ENCODE data around the gene CCDC7. TPM values are rescaled to one million over a fixed set of nuclear protein-coding genes. Genes with fewer than 3 reads are reported as not detected.
"Not testable (repeated sequence)": the region's sequence is repeated elsewhere in the genome, so short reads cannot be mapped to it uniquely, and the experiment has no call there.

Gene CCDC7
- total RNA-seq, 1 donor from 2014 or later: 71.5 TPM

- Histone ChIP-seq H3K27ac (ENCODE audit: low read depth, low read length) (no peak overlapping the region), H3K9me3 (ENCODE audit: control insufficient read depth in 3 of 3, low read length in 3 of 3) (peaks cover 0 to 7% (median 4%) of the 10 kb centered on the region in 3 donors), H3K4me3 (ENCODE audit: low read length in 3 of 3) (no peak overlapping the region), H3K9ac (ENCODE audit: low read depth in 1 of 3, low read length in 3 of 3) (no peak overlapping the region), H3K36me3 (ENCODE audit: control insufficient read depth in 3 of 3, insufficient read depth in 3 of 3, low read length in 3 of 3) (no peaks in the 10 kb centered on the region), H3K4me1 (ENCODE audit: control insufficient read depth in 3 of 3, insufficient read depth in 3 of 3, low read length in 3 of 3) (no peaks in the 10 kb centered on the region), H3K27me3 (ENCODE audit: control insufficient read depth in 3 of 3, insufficient read depth in 3 of 3, low read length in 3 of 3) (no peaks in the 10 kb centered on the region)
Observed at GRCh38 chr10:32680803-32681557, 235.0 kb downstream of the CCDC7 start.

DNA sequence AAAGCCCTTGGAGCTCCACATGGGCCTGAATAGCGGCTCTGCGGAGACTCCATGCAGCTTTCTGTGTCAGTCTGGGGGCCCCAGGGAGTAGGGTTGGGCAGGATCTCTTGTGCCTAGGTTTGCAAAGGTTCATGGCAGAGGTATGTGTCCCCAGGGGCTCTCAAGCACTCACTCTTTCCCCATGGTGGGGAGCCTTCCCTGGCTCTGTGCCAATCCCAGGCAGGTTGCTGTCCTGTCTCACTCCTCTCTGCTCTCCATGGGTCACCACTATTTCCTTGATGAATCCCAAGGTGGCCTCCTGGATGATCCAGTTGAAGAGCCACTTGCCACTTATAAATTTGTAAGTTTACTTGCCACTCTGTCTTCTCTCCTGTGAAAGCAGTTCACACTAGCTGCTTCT, 238.4 kb downstream of the CCDC7 start:
- no peak overlapping the region for H3K9ac ChIP-seq (ENCODE audit: low read depth in 1 of 3, low read length in 3 of 3)
- no peaks in the 10 kb centered on the region for H3K36me3 ChIP-seq (ENCODE audit: control insufficient read depth in 3 of 3, insufficient read depth in 3 of 3, low read length in 3 of 3)
- no peaks in the 10 kb centered on the region for H3K9me3 ChIP-seq (ENCODE audit: control insufficient read depth in 3 of 3, low read length in 3 of 3)
- H3K27me3 ChIP-seq (ENCODE audit: control insufficient read depth in 3 of 3, insufficient read depth in 3 of 3, low read length in 3 of 3): no peaks in the 10 kb centered on the region
- no peaks in the 10 kb centered on the region for H3K4me1 ChIP-seq (ENCODE audit: control insufficient read depth in 3 of 3, insufficient read depth in 3 of 3, low read length in 3 of 3)
- no peak overlapping the region for H3K27ac ChIP-seq (ENCODE audit: low read depth, low read length)
- H3K4me3 ChIP-seq (ENCODE audit: low read length in 3 of 3): no peak overlapping the region

DNA sequence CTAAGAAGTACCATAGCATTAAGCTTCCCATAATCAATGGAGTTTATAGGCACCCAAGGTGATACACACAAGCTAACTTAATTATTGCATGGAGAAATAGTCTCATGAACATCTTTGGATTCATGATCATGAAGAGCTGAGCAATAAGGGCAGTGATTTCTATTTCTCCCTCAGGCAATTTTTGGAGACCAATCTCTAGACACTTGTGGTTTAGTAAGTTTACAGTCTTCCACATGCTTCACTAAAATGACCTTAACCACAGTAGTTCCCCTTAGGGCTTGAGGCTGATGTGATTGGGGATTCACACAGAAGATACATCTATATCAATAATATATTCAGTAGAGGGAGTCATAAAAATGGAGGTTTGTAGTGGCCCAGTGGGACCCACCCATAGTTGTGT, 241.2 kb downstream of the CCDC7 start:
- no peaks in the 10 kb centered on the region for H3K9me3 ChIP-seq (ENCODE audit: control insufficient read depth in 3 of 3, low read length in 3 of 3)
- H3K27me3 ChIP-seq (ENCODE audit: control insufficient read depth in 3 of 3, insufficient read depth in 3 of 3, low read length in 3 of 3): no peaks in the 10 kb centered on the region
- no peaks in the 10 kb centered on the region for H3K4me1 ChIP-seq (ENCODE audit: control insufficient read depth in 3 of 3, insufficient read depth in 3 of 3, low read length in 3 of 3)

DNA sequence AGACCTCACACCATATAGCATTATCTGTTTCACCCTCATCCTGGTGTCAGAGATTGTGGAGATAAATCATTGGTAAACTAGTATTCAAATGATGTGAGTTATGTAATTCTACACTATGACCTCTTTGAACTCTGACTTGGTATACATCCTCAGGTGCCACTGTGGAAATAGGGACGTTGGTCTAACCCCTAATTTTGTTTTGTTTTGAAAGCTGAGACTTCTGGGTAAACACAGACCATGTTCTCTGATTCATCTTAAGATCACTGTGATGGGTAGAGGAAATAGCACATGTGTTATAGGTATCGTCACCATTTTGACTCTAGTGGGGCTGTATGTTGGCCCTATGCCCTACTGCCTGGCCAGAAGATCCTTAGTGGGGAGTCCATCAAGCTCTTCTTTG, 241.6 kb downstream of the CCDC7 start:
- Histone ChIP-seq H3K9ac (ENCODE audit: low read depth in 1 of 3, low read length in 3 of 3) (no peak overlapping the region), H3K4me3 (ENCODE audit: low read length in 3 of 3) (no peak overlapping the region), H3K4me1 (ENCODE audit: control insufficient read depth in 3 of 3, insufficient read depth in 3 of 3, low read length in 3 of 3) (no peaks in the 10 kb centered on the region), H3K27me3 (ENCODE audit: control insufficient read depth in 3 of 3, insufficient read depth in 3 of 3, low read length in 3 of 3) (no peaks in the 10 kb centered on the region), H3K36me3 (ENCODE audit: control insufficient read depth in 3 of 3, insufficient read depth in 3 of 3, low read length in 3 of 3) (no peaks in the 10 kb centered on the region), H3K27ac (ENCODE audit: low read depth, low read length) (no peak overlapping the region), H3K9me3 (ENCODE audit: control insufficient read depth in 3 of 3, low read length in 3 of 3) (no peaks in the 10 kb centered on the region)

More for the DNA sequence above, 241.2 kb downstream of the CCDC7 start:
- H3K36me3 ChIP-seq (ENCODE audit: control insufficient read depth in 3 of 3, insufficient read depth in 3 of 3, low read length in 3 of 3): no peaks in the 10 kb centered on the region
- H3K27ac ChIP-seq (ENCODE audit: low read depth, low read length): no peak overlapping the region
- H3K9ac ChIP-seq (ENCODE audit: low read depth in 1 of 3, low read length in 3 of 3): no peak overlapping the region
- H3K4me3 ChIP-seq (ENCODE audit: low read length in 3 of 3): no peak overlapping the region

- peaks cover 0 to 2% (median 0%) of the 10 kb centered on the region in 3 donors for H3K9me3 ChIP-seq (ENCODE audit: control insufficient read depth in 3 of 3, low read length in 3 of 3)
- H3K9ac ChIP-seq (ENCODE audit: low read depth in 1 of 3, low read length in 3 of 3): no peak overlapping the region
- no peak overlapping the region for H3K27ac ChIP-seq (ENCODE audit: low read depth, low read length)
- no peak overlapping the region for H3K4me3 ChIP-seq (ENCODE audit: low read length in 3 of 3)
- no peaks in the 10 kb centered on the region for H3K4me1 ChIP-seq (ENCODE audit: control insufficient read depth in 3 of 3, insufficient read depth in 3 of 3, low read length in 3 of 3)
- H3K27me3 ChIP-seq (ENCODE audit: control insufficient read depth in 3 of 3, insufficient read depth in 3 of 3, low read length in 3 of 3): no peaks in the 10 kb centered on the region
- H3K36me3 ChIP-seq (ENCODE audit: control insufficient read depth in 3 of 3, insufficient read depth in 3 of 3, low read length in 3 of 3): peaks cover 0 to 2% (median 0%) of the 10 kb centered on the region in 3 donors
Observed at GRCh38 chr10:32692174-32692573, 246.2 kb downstream of the CCDC7 start.

DNA sequence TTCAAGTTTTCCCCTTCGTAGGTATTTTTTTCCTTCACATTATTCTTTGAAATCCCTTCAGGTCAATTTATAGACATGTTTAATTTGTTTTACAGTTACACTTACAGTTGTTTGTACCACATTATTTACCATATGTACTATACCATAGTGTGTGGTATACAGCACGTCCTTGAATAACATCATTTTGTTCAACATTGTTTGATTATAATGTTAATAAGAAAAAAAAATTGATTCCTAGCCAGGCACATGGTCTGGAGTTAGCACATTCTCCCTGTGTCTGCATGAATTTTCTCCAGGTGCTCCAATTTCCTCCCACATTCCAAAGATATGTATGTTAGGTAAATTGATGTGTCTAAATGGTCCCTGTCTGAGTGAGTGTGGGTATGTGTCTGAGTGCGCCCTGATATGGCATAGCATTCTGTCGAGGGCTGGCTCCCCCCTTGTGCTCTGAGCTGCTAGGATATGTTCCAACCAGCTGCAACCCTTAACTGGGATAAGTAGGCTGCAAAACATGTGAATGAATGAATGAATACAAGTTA, 247.6 kb downstream of the CCDC7 start:
- peaks cover 0 to 4% (median 0%) of the 10 kb centered on the region in 3 donors for H3K9me3 ChIP-seq (ENCODE audit: control insufficient read depth in 3 of 3, low read length in 3 of 3)

GRCh38 chr10:32699683-32700082, 253.7 kb downstream of the CCDC7 start:
- H3K27ac ChIP-seq (ENCODE audit: low read depth, low read length); H3K9ac ChIP-seq (ENCODE audit: low read depth in 1 of 3, low read length in 3 of 3); H3K9me3 ChIP-seq (ENCODE audit: control insufficient read depth in 3 of 3, low read length in 3 of 3); H3K36me3 ChIP-seq (ENCODE audit: control insufficient read depth in 3 of 3, insufficient read depth in 3 of 3, low read length in 3 of 3); H3K4me3 ChIP-seq (ENCODE audit: low read length in 3 of 3); H3K4me1 ChIP-seq (ENCODE audit: control insufficient read depth in 3 of 3, insufficient read depth in 3 of 3, low read length in 3 of 3); H3K27me3 ChIP-seq (ENCODE audit: control insufficient read depth in 3 of 3, insufficient read depth in 3 of 3, low read length in 3 of 3): not testable (repeated sequence)

More for the DNA sequence above, 247.6 kb downstream of the CCDC7 start:
- Histone ChIP-seq H3K4me3 (ENCODE audit: low read length in 3 of 3) (no peak overlapping the region), H3K9ac (ENCODE audit: low read depth in 1 of 3, low read length in 3 of 3) (no peak overlapping the region), H3K27me3 (ENCODE audit: control insufficient read depth in 3 of 3, insufficient read depth in 3 of 3, low read length in 3 of 3) (no peaks in the 10 kb centered on the region), H3K36me3 (ENCODE audit: control insufficient read depth in 3 of 3, insufficient read depth in 3 of 3, low read length in 3 of 3) (peaks cover 0 to 7% (median 0%) of the 10 kb centered on the region in 3 donors), H3K4me1 (ENCODE audit: control insufficient read depth in 3 of 3, insufficient read depth in 3 of 3, low read length in 3 of 3) (no peaks in the 10 kb centered on the region), H3K27ac (ENCODE audit: low read depth, low read length) (no peak overlapping the region)

- Histone ChIP-seq H3K36me3 (ENCODE audit: control insufficient read depth in 3 of 3, insufficient read depth in 3 of 3, low read length in 3 of 3) (peaks cover 0 to 4% (median 0%) of the 10 kb centered on the region in 3 donors), H3K9ac (ENCODE audit: low read depth in 1 of 3, low read length in 3 of 3) (no peak overlapping the region), H3K9me3 (ENCODE audit: control insufficient read depth in 3 of 3, low read length in 3 of 3) (peaks cover 0 to 4% (median 4%) of the 10 kb centered on the region in 3 donors), H3K27me3 (ENCODE audit: control insufficient read depth in 3 of 3, insufficient read depth in 3 of 3, low read length in 3 of 3) (no peaks in the 10 kb centered on the region), H3K27ac (ENCODE audit: low read depth, low read length) (no peak overlapping the region), H3K4me1 (ENCODE audit: control insufficient read depth in 3 of 3, insufficient read depth in 3 of 3, low read length in 3 of 3) (no peaks in the 10 kb centered on the region), H3K4me3 (ENCODE audit: low read length in 3 of 3) (no peak overlapping the region)
Observed at GRCh38 chr10:32713560-32713959, 267.6 kb downstream of the CCDC7 start.

- Histone ChIP-seq H3K4me3 (ENCODE audit: low read length in 3 of 3) (no peak overlapping the region), H3K36me3 (ENCODE audit: control insufficient read depth in 3 of 3, insufficient read depth in 3 of 3, low read length in 3 of 3) (peaks cover 0 to 2% (median 0%) of the 10 kb centered on the region in 3 donors), H3K9me3 (ENCODE audit: control insufficient read depth in 3 of 3, low read length in 3 of 3) (no peaks in the 10 kb centered on the region), H3K4me1 (ENCODE audit: control insufficient read depth in 3 of 3, insufficient read depth in 3 of 3, low read length in 3 of 3) (no peaks in the 10 kb centered on the region), H3K27ac (ENCODE audit: low read depth, low read length) (no peak overlapping the region), H3K9ac (ENCODE audit: low read depth in 1 of 3, low read length in 3 of 3) (no peak overlapping the region), H3K27me3 (ENCODE audit: control insufficient read depth in 3 of 3, insufficient read depth in 3 of 3, low read length in 3 of 3) (no peaks in the 10 kb centered on the region)
Observed at GRCh38 chr10:32731527-32731926, 285.6 kb downstream of the CCDC7 start.

GRCh38 chr10:32738958-32739357, 293.0 kb downstream of the CCDC7 start:
- no peaks in the 10 kb centered on the region for H3K9me3 ChIP-seq (ENCODE audit: control insufficient read depth in 3 of 3, low read length in 3 of 3)

More at GRCh38 chr10:32738958-32739357, 293.0 kb downstream of the CCDC7 start:
- Histone ChIP-seq H3K27ac (ENCODE audit: low read depth, low read length) (no peak overlapping the region), H3K4me3 (ENCODE audit: low read length in 3 of 3) (no peak overlapping the region), H3K4me1 (ENCODE audit: control insufficient read depth in 3 of 3, insufficient read depth in 3 of 3, low read length in 3 of 3) (no peaks in the 10 kb centered on the region), H3K27me3 (ENCODE audit: control insufficient read depth in 3 of 3, insufficient read depth in 3 of 3, low read length in 3 of 3) (no peaks in the 10 kb centered on the region), H3K9ac (ENCODE audit: low read depth in 1 of 3, low read length in 3 of 3) (no peak overlapping the region), H3K36me3 (ENCODE audit: control insufficient read depth in 3 of 3, insufficient read depth in 3 of 3, low read length in 3 of 3) (no peaks in the 10 kb centered on the region)
